Left ventricle myocardium inferior (tissue), 1 donor: ENCODE data around the gene PRPS2. TPM values are rescaled to one million over a fixed set of nuclear protein-coding genes. Genes with fewer than 3 reads are reported as not detected.

ENCODE experiments used
- DNase-seq: peaks from one replicate; pipeline ENCODE4 v3.0.0-alpha.2; 2020
- H3K27ac ChIP-seq: fragments of 200-600 bp; replicated peaks from 2 replicates; pipeline ENCODE4 v1.8.0; 2021
- H3K27me3 ChIP-seq: fragments of 200-600 bp; 2 replicates; pipeline ENCODE4 v1.8.0; 2021; ENCODE audit warnings: low read depth
- H3K36me3 ChIP-seq: fragments of 200-600 bp; 2 replicates; pipeline ENCODE4 v1.8.0; 2021
- H3K4me1 ChIP-seq: fragments of 200-600 bp; 2 replicates; pipeline ENCODE4 v1.8.0; 2021
- H3K4me3 ChIP-seq: fragments of 200-600 bp; 2 replicates; pipeline ENCODE4 v1.8.0; 2021; ENCODE audit warnings: mild to moderate bottlenecking, moderate library complexity
- H3K9me3 ChIP-seq: fragments of 200-600 bp; replicated peaks from 2 replicates; pipeline ENCODE4 v1.8.0; 2021
- intact Hi-C: fragments of 100-400 bp; cut with micrococcal nuclease; formaldehyde crosslinking; loops from one replicate; pipeline ENCODE4 v1.11.0; 2022
- total RNA-seq: library from RNA; stranded (reverse); fragmentation: NEBNext Ultra II Directional; extraction: Animal tissue kit (Norgen Biotek cat#: 25700); gene quantifications from one replicate; pipeline ENCODE4 v1.2.1, GENCODE V29; 2021
- TF ChIP-seq, protein P1 (sequence below): fragments of 200-600 bp; IDR thresholded peaks from 2 replicates; pipeline ENCODE4 v1.8.0; 2021; ENCODE audit warnings: antibody characterized with exemption, mild to moderate bottlenecking, borderline replicate concordance
- donor health status: DM: no; HTN: yes; CAD: no; lungs with severe emphysema.

The PRPS2 gene
- total RNA-seq, 1 donor from 2014 or later, result 3.7 TPM

DNA sequence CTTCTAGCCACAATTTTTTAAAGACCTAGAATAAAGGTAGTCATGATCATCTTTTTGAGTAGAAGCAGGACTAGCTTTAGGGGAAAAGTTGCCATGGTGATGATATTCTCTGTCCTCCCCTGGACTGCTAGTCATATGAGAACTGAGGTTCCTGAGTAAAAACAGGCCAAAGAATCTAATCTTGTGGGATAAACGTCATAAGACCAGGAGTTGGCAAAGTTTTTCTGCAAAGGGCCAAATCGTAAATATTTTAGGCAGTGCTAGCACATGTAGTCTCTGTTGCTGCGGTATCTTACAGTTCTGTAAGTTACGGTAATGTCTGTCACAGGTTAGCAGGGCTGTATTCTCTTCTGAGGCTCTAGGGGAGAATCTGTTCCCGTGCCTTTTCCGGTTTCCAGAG, 3.4 kb downstream of the PRPS2 start:
- intact Hi-C loops, result no loop called here
- no peaks in the 10 kb centered on the region for H3K36me3 ChIP-seq
- peaks cover 6% of the 10 kb centered on the region for H3K27me3 ChIP-seq
- H3K27ac ChIP-seq, result no peak overlapping the region
- no peak for DNase-seq
- TF ChIP-seq, protein P1, sequence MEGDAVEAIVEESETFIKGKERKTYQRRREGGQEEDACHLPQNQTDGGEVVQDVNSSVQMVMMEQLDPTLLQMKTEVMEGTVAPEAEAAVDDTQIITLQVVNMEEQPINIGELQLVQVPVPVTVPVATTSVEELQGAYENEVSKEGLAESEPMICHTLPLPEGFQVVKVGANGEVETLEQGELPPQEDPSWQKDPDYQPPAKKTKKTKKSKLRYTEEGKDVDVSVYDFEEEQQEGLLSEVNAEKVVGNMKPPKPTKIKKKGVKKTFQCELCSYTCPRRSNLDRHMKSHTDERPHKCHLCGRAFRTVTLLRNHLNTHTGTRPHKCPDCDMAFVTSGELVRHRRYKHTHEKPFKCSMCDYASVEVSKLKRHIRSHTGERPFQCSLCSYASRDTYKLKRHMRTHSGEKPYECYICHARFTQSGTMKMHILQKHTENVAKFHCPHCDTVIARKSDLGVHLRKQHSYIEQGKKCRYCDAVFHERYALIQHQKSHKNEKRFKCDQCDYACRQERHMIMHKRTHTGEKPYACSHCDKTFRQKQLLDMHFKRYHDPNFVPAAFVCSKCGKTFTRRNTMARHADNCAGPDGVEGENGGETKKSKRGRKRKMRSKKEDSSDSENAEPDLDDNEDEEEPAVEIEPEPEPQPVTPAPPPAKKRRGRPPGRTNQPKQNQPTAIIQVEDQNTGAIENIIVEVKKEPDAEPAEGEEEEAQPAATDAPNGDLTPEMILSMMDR, result no peak
- no peaks in the 10 kb centered on the region for H3K9me3 ChIP-seq
- peaks cover 3% of the 10 kb centered on the region for H3K4me1 ChIP-seq
- H3K4me3 ChIP-seq, result no peak overlapping the region

DNA sequence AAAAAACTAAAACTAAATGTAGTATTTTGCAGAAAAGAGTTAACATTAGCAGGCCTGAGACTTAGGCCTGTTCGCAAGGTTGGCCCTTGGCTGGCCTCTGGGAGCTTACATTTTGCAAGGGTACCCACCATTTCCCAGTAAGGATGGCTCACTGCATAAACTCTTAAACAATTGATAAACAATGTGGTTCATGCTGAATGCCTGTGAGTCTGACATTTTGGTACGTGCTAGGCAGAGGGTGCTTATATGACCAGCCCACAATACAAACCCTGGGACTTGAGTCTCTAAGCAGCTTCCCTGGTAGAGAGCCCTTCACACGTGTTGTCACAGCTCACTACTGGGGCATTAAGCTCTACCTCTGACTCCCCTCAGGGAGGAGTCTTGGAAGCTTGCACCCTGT, 7.4 kb downstream of the PRPS2 start:
- intact Hi-C loops, result no loop called here
- H3K4me3 ChIP-seq, result no peak overlapping the region
- no peaks in the 10 kb centered on the region for H3K9me3 ChIP-seq
- no peak for DNase-seq
- H3K4me1 ChIP-seq, result no peaks in the 10 kb centered on the region
- TF ChIP-seq, protein P1, result no peak
- no peaks in the 10 kb centered on the region for H3K36me3 ChIP-seq
- H3K27me3 ChIP-seq, result no peaks in the 10 kb centered on the region
- H3K27ac ChIP-seq, result no peak overlapping the region

DNA sequence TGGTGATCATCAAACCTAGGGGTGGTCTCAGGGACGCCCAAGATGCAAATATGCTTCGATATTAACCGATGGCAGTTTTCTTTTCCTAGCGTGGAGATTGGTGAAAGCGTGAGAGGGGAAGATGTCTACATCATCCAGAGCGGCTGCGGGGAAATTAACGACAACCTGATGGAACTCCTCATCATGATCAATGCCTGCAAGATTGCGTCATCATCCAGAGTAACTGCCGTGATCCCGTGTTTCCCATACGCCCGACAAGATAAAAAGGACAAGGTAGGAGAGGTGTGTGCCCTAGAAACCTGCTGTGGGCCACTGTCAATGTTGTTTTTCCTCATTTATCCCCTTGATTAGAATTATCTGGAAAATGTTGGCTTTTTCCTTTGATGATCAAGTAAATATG, 7.9 kb downstream of the PRPS2 start:
- Histone ChIP-seq H3K4me3 (no peak overlapping the region), H3K36me3 (no peaks in the 10 kb centered on the region), H3K9me3 (no peaks in the 10 kb centered on the region), H3K4me1 (no peaks in the 10 kb centered on the region), H3K27me3 (no peaks in the 10 kb centered on the region), H3K27ac (no peak overlapping the region)
- intact Hi-C loops, result no loop called here
- TF ChIP-seq, protein P1, result no peak
- DNase-seq, result no peak

DNA sequence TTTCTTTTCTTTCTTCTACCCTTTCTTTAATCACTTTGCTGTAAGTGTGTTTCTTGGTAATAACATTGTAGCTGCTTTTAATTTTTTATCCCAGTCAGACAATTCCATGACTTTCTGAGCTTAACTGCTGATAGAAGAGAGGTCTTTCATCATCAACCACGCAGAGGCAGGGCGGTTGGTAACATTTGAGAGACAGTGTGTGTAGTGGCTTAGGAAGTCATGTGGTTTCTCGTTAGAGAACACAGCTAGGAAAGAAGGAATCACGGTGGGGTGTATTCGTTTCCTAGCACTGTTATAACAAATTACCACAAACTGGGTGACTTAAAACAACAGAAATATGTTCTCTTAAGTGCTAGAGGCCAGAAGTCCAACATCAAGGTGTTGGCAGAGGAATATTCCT, 11.5 kb downstream of the PRPS2 start:
- H3K9me3 ChIP-seq, result no peaks in the 10 kb centered on the region
- H3K27me3 ChIP-seq, result no peaks in the 10 kb centered on the region
- no peaks in the 10 kb centered on the region for H3K36me3 ChIP-seq
- no peak for DNase-seq
- H3K27ac ChIP-seq, result no peak overlapping the region
- TF ChIP-seq, protein P1, result no peak
- H3K4me1 ChIP-seq, result no peaks in the 10 kb centered on the region
- intact Hi-C loops, result no loop called here
- no peak overlapping the region for H3K4me3 ChIP-seq

DNA sequence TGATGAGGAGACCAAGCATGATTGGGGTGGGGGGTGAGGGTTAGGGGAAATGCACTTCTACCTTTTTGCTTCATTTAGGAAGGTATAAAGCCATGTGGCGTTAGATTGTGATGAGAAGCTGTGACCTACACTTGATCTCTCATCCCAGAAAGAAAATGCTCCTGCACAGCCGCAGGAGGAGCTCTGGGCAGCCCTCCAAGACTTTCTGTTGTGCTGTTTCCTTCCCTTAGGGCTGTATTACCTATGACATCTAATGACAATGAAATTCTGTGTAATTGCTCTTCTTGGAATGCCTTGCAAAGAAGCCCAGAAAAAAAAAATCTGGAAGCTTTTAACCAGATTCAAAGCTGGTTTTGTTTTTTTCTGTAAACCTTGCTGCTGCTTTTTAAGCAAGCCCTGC, 13.4 kb downstream of the PRPS2 start:
- TF ChIP-seq, protein P1, result no peak

DNA sequence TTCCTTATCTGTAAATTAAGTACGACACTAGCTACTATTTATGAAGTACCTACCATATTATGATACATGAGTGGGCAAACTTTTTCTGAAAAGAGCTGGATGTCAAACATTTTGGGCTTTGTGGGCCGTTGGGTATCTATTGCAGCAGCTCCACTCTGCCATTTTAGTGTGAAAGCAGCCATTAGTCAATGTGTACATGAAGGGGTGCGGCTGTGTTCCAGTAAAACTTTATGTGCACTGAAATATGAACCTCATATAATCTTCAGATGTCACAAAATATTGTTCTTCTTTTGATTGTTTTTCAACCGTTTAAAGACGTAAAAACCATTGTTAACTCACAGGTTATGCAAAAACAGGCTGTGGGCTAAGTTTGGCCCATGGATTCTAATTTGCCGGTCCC, 14.1 kb downstream of the PRPS2 start:
- TF ChIP-seq, protein P1, result no peak
- no peaks in the 10 kb centered on the region for H3K9me3 ChIP-seq
- no peaks in the 10 kb centered on the region for H3K36me3 ChIP-seq
- DNase-seq, result no peak
- H3K27me3 ChIP-seq, result no peaks in the 10 kb centered on the region
- H3K4me1 ChIP-seq, result no peaks in the 10 kb centered on the region
- intact Hi-C loops, result no loop called here
- no peak overlapping the region for H3K27ac ChIP-seq
- no peak overlapping the region for H3K4me3 ChIP-seq

More for the DNA sequence above, 13.4 kb downstream of the PRPS2 start:
- Histone ChIP-seq H3K36me3 (no peaks in the 10 kb centered on the region), H3K27ac (no peak overlapping the region), H3K4me3 (no peak overlapping the region), H3K9me3 (no peaks in the 10 kb centered on the region), H3K4me1 (no peaks in the 10 kb centered on the region), H3K27me3 (no peaks in the 10 kb centered on the region)
- no peak for DNase-seq
- intact Hi-C loops, result no loop called here
